B cell (primary cell): ENCODE results near the gene GALNT11. TPM values are rescaled to one million over a fixed set of nuclear protein-coding genes. Genes with fewer than 3 reads are reported as not detected.

Experiments
- ATAC-seq: fragments of 200-7000 bp; cut with Tn5 transposase; one replicate; pipeline ENCODE4 v1.10.0; 2021; ENCODE audit warnings: low read depth, mild to moderate bottlenecking, moderate number of reproducible peaks, moderate library complexity
- CTCF ChIA-PET: fragments of 350-600 bp; sonication (Branson Sonifier 250); formaldehyde crosslinking; loops from one replicate; lab custom pipeline; 2021; ENCODE audit warnings: antibody characterized with exemption, inconsistent platforms; lab: Charles Lee
- POLR2A ChIA-PET: fragments of 350-600 bp; sonication (Branson Sonifier 250); formaldehyde crosslinking; loops from one replicate; lab custom pipeline; 2021; ENCODE audit warnings: antibody characterized with exemption; lab: Charles Lee
- DNase-seq: peaks from one replicate; pipeline ENCODE4 v3.0.0; 2013
- H2AFZ ChIP-seq: 2 replicates; pipeline ENCODE4 v1.6.1; 2012; ENCODE audit warnings: mild to moderate bottlenecking, low read depth, low read length; ENCODE audit not compliant: insufficient read depth, poor library complexity, severe bottlenecking
- H3K27ac ChIP-seq, 2 donors: 1 replicate in 1 of 2; 2 replicates in 1 of 2; pipeline ENCODE4 v1.5.1; 2012 to 2013; ENCODE audit warnings: low read length in 2 of 2, mild to moderate bottlenecking in 2 of 2, moderate library complexity in 1 of 2
- H3K27me3 ChIP-seq, 4 experiments: fragments of 200-600 bp in 1 of 4; sonication (generic) in 1 of 4; replicated peaks in 1 of 4; 1 replicate in 2 of 4; 2 replicates in 2 of 4; pipeline versions ENCODE4 v1.6.1 to v1.7.0; 2013 to 2016; ENCODE audit warnings: low read length in 3 of 4, mild to moderate bottlenecking in 2 of 4, mixed read lengths in 1 of 4, moderate library complexity in 1 of 4; ENCODE audit not compliant: insufficient read depth in 4 of 4, control insufficient read depth in 3 of 4; ENCODE audit errors: control extremely low read depth in 1 of 4
- H3K36me3 ChIP-seq, 2 experiments: replicated peaks in 1 of 2; 1 replicate in 1 of 2; 2 replicates in 1 of 2; pipeline versions ENCODE4 v1.6.1 to v1.7.1; 2013; ENCODE audit warnings: low read length in 1 of 2; ENCODE audit not compliant: insufficient read depth in 2 of 2, control insufficient read depth in 1 of 2; ENCODE audit errors: control extremely low read depth in 1 of 2, extremely low read depth in 1 of 2
- H3K4me1 ChIP-seq, 2 donors: fragments of 200-600 bp in 1 of 2; sonication (generic) in 1 of 2; 1 replicate in 1 of 2; 2 replicates in 1 of 2; pipeline versions ENCODE4 v1.5.1 to v1.6.1; 2013 to 2017; ENCODE audit warnings: low read length in 2 of 2; ENCODE audit not compliant: control insufficient read depth in 2 of 2, insufficient read depth in 2 of 2
- H3K4me2 ChIP-seq: replicated peaks from 2 replicates; pipeline ENCODE3; 2012; ENCODE audit warnings: mild to moderate bottlenecking, low read depth, low read length; ENCODE audit not compliant: poor library complexity, severe bottlenecking
- H3K4me3 ChIP-seq, 5 experiments: fragments of 200-600 bp in 1 of 5; sonication (generic) in 1 of 5; 1 replicate in 3 of 5; 2 replicates in 2 of 5; pipeline versions ENCODE4 v1.5.1 to v1.7.0; 2011 to 2016; ENCODE audit warnings: low read length in 4 of 5, mild to moderate bottlenecking in 4 of 5, low read depth in 2 of 5, control low read depth in 1 of 5, moderate library complexity in 1 of 5; ENCODE audit not compliant: insufficient read depth in 1 of 5; ENCODE audit errors: control extremely low read depth in 1 of 5, extremely low read depth in 1 of 5
- H3K79me2 ChIP-seq: fragments of 200-600 bp; sonication (generic); one replicate; pipeline ENCODE4 v1.6.0; 2016; ENCODE audit warnings: low read length; ENCODE audit not compliant: control insufficient read depth, insufficient read depth
- H3K9ac ChIP-seq: fragments of 200-600 bp; sonication (generic); 2 replicates; pipeline ENCODE4 v1.6.1; 2017; ENCODE audit warnings: mild to moderate bottlenecking, low read length, moderate library complexity
- H3K9me3 ChIP-seq, 3 donors: one replicate each; pipeline versions ENCODE4 v1.6.1 to v1.7.1; 2013; ENCODE audit warnings: low read length in 2 of 3; ENCODE audit not compliant: control insufficient read depth in 2 of 3, insufficient read depth in 1 of 3; ENCODE audit errors: control extremely low read depth in 1 of 3
- H4K20me1 ChIP-seq: 2 replicates; pipeline ENCODE4 v1.6.0; 2012; ENCODE audit warnings: mild to moderate bottlenecking, low read length; ENCODE audit not compliant: insufficient read depth, control insufficient read depth, poor library complexity, severe bottlenecking
- H3K27ac Mint-ChIP-seq: one replicate; pipeline ENCODE4 v1.8.0; 2021; ENCODE audit warnings: mixed read lengths
- H3K27me3 Mint-ChIP-seq: one replicate; pipeline ENCODE4 v1.8.0; 2021; ENCODE audit warnings: mixed read lengths
- H3K4me1 Mint-ChIP-seq: one replicate; pipeline ENCODE4 v1.8.0; 2021; ENCODE audit warnings: mixed read lengths
- H3K4me3 Mint-ChIP-seq: one replicate; pipeline ENCODE4 v1.8.0; 2021; ENCODE audit warnings: mixed read lengths
- H3K9me3 Mint-ChIP-seq: one replicate; pipeline ENCODE4 v1.8.0; 2022; ENCODE audit warnings: mixed read lengths; ENCODE audit not compliant: insufficient read depth
- EZH2 ChIP-seq: IDR thresholded peaks from 2 replicates; pipeline ENCODE4 v1.6.1; 2012; ENCODE audit warnings: borderline replicate concordance, low read depth, mild to moderate bottlenecking, moderate library complexity, low read length; ENCODE audit not compliant: insufficient read depth, poor library complexity, severe bottlenecking
- WGBS: methylation state at CpG from one replicate; pipeline ENCODE4 v1.1.5; 2013; ENCODE audit warnings: missing lambda C conversion rate; ENCODE audit not compliant: insufficient coverage; 5-methylcytosine and 5-hydroxymethylcytosine counted together
- intact Hi-C: fragments of 100-400 bp; cut with micrococcal nuclease; formaldehyde crosslinking; loops from one replicate; pipeline ENCODE4 v1.10.0; 2022
- polyA plus RNA-seq: library from polyadenylated mRNA; depleted of rRNA; stranded (reverse); fragments of >200 nt; gene quantifications from 2 replicates; pipeline ENCODE4 v1.2.3, GENCODE V29; 2012
- total RNA-seq, 2 donors: library from RNA; stranded (reverse); fragments of 120-200 nt in 1 of 2; gene quantifications; 1 replicate in 1 of 2; 2 replicates in 1 of 2; pipeline versions ENCODE4 v1.2.3 to v1.2.4, GENCODE V29; 2013 to 2022
- TF ChIP-seq, protein P1 (sequence below): fragments of 200-600 bp; IDR thresholded peaks from one replicate; pipeline ENCODE4 v1.8.0; 2022; ENCODE audit warnings: antibody characterized with exemption, mild to moderate bottlenecking

Gene GALNT11
- total and polyA plus RNA-seq, 2 donors (not counting 1 experiment from before 2014, with no cell fraction given): 13.8 to 14.5 TPM

DNA sequence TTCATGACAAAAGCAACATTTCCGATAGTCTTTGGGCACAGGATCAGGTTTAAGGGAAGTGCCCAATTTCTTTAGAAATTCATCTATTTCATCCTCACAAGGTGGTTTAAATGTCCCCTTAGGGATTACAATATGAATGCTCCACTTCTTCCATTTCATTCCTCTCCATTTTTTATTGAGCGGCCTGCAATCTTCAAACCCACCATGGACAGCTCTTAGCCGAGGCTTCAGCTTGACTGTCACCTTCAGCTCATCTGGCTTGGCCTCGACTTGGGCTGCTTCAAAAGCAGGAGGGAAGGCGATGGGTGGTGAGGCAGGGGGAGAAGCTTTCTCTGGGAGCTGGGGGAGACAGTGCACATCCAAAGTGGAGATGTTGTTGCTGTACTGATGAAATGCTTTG is 123.2 kb downstream of the GALNT11 start:
- TF ChIP-seq, protein P1, sequence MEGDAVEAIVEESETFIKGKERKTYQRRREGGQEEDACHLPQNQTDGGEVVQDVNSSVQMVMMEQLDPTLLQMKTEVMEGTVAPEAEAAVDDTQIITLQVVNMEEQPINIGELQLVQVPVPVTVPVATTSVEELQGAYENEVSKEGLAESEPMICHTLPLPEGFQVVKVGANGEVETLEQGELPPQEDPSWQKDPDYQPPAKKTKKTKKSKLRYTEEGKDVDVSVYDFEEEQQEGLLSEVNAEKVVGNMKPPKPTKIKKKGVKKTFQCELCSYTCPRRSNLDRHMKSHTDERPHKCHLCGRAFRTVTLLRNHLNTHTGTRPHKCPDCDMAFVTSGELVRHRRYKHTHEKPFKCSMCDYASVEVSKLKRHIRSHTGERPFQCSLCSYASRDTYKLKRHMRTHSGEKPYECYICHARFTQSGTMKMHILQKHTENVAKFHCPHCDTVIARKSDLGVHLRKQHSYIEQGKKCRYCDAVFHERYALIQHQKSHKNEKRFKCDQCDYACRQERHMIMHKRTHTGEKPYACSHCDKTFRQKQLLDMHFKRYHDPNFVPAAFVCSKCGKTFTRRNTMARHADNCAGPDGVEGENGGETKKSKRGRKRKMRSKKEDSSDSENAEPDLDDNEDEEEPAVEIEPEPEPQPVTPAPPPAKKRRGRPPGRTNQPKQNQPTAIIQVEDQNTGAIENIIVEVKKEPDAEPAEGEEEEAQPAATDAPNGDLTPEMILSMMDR: no peak
- no peak for TF ChIP-seq EZH2
- no peak for ATAC-seq
- no peak overlapping the region for H2AFZ ChIP-seq
- H3K9ac ChIP-seq: no peak overlapping the region
- H3K9me3 ChIP-seq: no peaks in the 10 kb centered on the region
- intact Hi-C loops: no loop called here
- no peak overlapping the region for H3K4me2 ChIP-seq
- no peaks in the 10 kb centered on the region for H3K27me3 ChIP-seq
- H3K27ac Mint-ChIP-seq: peak overlapping the region; percentile 1
- H3K27ac ChIP-seq: no peak overlapping the region
- H3K79me2 ChIP-seq: no peaks in the 10 kb centered on the region
- 100% methylated on average over 4 of the region's 5 CpGs for WGBS
- H3K9me3 Mint-ChIP-seq: no peaks in the 10 kb centered on the region
- no peak overlapping the region for H3K4me3 ChIP-seq
- peaks cover 3% of the 10 kb centered on the region for H3K4me1 Mint-ChIP-seq
- no peak overlapping the region for H3K4me3 Mint-ChIP-seq
- ChIA-PET POLR2A (no interaction called here), CTCF (interaction anchor here (0.6 to 1.0 kb wide), 3 partner anchors 9 to 95 kb away, joined by 3 to 4 read pairs (median 3); no protein-coding TSS in a partner anchor)
- no peaks in the 10 kb centered on the region for H3K4me1 ChIP-seq
- H4K20me1 ChIP-seq: peaks cover 5% of the 10 kb centered on the region
- DNase-seq: no peak
- H3K36me3 ChIP-seq: peaks cover 28 to 96% of the 10 kb centered on the region in 2 experiments
- no peaks in the 10 kb centered on the region for H3K27me3 Mint-ChIP-seq

DNA sequence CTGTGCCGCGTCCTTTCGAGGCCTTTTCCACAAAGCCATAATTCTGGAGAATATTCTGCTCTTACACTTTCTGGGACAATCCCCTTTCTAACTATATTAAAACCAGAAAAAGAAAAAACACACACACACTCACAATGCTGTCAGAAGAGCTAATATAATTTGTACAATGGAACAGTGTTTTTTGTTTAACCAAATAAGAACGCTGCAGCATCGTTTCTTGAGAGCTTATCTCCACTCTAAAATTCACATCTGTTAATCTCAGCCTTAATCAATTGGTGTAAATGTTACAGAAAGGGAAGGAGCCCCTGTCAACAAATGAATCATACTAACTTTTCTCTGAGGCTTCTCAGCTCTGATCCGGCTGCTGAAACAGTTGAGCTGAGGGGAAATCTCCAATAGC is 123.9 kb downstream of the GALNT11 start:
- intact Hi-C loops: no loop called here
- DNase-seq (no peak), ATAC-seq (no peak)
- H3K4me3 Mint-ChIP-seq: no peak overlapping the region
- Histone ChIP-seq H3K27ac (no peak overlapping the region), H3K79me2 (no peaks in the 10 kb centered on the region), H3K4me3 (no peak overlapping the region), H3K36me3 (peaks cover 24 to 96% of the 10 kb centered on the region in 2 experiments), H4K20me1 (peaks cover 5% of the 10 kb centered on the region), H3K4me2 (no peak overlapping the region), H3K27me3 (no peaks in the 10 kb centered on the region), H3K9ac (no peak overlapping the region), H3K9me3 (no peaks in the 10 kb centered on the region), H3K4me1 (no peaks in the 10 kb centered on the region), H2AFZ (no peak overlapping the region)
- TF ChIP-seq, protein P1: no peak
- TF ChIP-seq EZH2: no peak
- no peak overlapping the region for H3K27ac Mint-ChIP-seq
- ChIA-PET POLR2A (no interaction called here), CTCF (interaction anchor here (1.0 kb wide), 2 partner anchors 10 to 96 kb away, joined by 3 read pairs; no protein-coding TSS in a partner anchor)
- WGBS: 100% methylated on average over 3 of the region's 6 CpGs
- no peaks in the 10 kb centered on the region for H3K27me3 Mint-ChIP-seq
- no peaks in the 10 kb centered on the region for H3K9me3 Mint-ChIP-seq
- H3K4me1 Mint-ChIP-seq: peaks cover 3% of the 10 kb centered on the region
